SW480 (cell line): ENCODE results near the gene TMEM184B.

ENCODE experiments used
- DNase-seq: peaks from one replicate; pipeline ENCODE4 v3.0.0-alpha.2; 2016; ENCODE audit warnings: low spot score

TMEM184B gene

GRCh38 chr22:38223289-38223960 lies 49.4 kb downstream of the TMEM184B start:
- no peak for DNase-seq

GRCh38 chr22:38222797-38223119 lies 50.1 kb downstream of the TMEM184B start:
- no peak for DNase-seq

DNA sequence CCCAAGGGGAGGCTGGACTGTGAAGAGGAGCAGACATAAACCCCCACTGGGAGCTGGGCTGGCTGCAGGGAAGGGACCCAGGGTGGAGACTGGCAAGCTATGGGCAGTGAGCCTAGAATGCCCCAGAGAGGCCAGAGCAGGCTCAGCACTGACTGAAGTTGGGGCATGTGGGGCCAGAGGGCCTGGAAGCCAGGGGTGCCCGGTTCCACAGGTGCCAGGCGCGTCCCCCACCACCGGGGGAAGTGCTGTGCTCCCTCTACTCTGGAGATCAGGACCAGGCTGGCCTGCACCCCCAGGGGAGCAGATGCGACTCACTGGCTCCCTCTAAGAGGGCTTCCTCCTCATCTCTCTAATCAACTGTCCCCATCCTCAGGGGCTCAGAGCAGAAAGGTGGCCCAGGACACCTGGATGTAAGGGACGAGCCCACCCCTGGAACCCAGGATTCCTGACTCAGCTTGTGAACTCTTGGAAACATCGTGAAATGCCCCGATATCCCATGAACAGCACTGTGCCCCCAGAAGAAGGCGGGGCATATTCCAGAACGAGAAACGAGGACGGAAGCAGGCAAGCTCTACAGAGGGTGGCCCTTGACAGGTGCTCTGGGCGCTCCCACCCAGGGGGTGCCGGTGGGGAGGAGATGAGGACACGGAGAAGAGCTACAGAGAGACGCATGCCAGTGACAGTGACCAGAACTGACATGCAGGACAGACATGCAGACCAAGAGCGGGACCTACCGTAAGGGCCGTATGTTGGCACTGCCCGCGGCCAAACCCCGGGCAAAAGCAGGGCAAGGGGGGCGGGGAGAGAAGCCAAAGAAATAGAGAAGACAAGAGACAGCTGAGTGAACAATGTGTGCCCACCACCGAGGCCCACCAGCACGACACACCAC lies 50.7 kb downstream of the TMEM184B start:
- DNase-seq = no peak

- no peak for DNase-seq
Observed at GRCh38 chr22:38221407-38221806, 51.4 kb downstream of the TMEM184B start.

- DNase-seq = peak; percentile 63
Observed at GRCh38 chr22:38220653-38221386, 52.0 kb downstream of the TMEM184B start.

DNA sequence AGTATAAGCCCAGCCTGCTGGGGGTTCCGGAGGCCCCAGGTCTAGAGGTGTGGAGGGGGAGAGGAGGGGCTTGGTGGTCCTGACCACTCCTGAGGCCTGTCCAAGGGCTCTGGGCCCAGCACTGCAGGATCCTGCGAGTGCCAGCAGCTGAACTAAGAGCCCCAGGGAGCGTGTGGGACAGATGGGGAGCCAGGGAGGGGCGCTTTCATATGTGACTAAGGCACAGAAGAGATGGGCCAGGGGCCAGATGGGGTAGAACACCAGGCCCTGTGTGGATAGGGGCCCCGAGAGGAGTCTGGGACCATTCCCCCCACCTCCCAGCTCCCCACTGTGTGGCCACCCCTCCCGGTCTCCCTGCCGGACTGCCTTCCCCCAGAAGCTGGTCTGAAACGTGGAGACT lies 52.6 kb downstream of the TMEM184B start:
- no peak for DNase-seq

GRCh38 chr22:38219632-38220031 lies 53.2 kb downstream of the TMEM184B start:
- DNase-seq = no peak

- peak; percentile 91 for DNase-seq
Observed at GRCh38 chr22:38218661-38219622, 53.9 kb downstream of the TMEM184B start.

- DNase-seq = no peak
Observed at GRCh38 chr22:38215156-38216038, 57.4 kb downstream of the TMEM184B start.

GRCh38 chr22:38214302-38215056 lies 58.3 kb downstream of the TMEM184B start:
- no peak for DNase-seq

- no peak for DNase-seq
Observed at GRCh38 chr22:38213990-38214301, 58.9 kb downstream of the TMEM184B start.

- no peak for DNase-seq
Observed at GRCh38 chr22:38213319-38213989, 59.4 kb downstream of the TMEM184B start.

GRCh38 chr22:38212442-38212841 lies 60.4 kb downstream of the TMEM184B start:
- no peak for DNase-seq

DNA sequence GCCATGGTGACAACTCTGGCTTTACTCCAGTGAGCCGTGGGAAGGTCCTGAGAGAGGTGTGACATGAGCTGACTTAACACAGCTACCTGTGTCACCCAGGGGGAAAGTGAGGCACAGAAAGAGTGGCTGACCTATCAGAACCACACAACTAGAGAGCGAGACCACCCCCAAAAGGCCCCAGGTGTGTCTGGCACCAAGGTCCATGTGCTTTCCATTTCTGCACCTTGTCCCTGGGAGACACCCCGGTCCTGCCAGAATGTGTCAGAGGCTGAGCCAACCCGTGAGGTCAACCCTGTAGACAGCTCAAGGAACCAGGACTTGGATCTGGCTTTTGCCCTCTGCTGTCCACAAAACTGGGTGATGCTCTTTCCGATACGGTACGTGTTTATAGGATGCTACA lies 61.3 kb downstream of the TMEM184B start:
- DNase-seq = no peak

DNA sequence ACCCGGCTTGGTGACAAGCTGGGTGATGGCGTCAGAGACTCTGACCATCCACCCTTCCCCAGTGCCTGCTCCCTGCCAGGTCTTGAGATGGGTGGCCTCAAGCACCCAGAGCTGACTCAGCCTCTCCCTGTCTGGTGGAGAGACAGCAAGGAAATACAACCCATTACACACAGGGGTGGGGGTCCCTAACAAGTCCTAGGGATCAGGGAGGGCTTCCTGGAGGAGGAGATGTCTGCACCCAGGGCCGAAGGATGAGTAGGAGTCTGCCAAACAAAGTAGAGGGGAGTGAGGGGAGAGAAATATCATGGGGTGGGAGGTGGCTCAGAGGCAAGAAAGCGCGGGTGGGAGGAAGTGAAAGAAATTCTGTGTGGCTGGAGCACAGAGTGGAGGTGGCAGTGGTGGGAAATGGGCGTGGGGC lies 64.2 kb downstream of the TMEM184B start:
- no peak for DNase-seq

- no peak for DNase-seq
Observed at GRCh38 chr22:38207898-38208432, 64.8 kb downstream of the TMEM184B start.

- DNase-seq = no peak
Observed at GRCh38 chr22:38205261-38206128, 67.3 kb downstream of the TMEM184B start.

DNA sequence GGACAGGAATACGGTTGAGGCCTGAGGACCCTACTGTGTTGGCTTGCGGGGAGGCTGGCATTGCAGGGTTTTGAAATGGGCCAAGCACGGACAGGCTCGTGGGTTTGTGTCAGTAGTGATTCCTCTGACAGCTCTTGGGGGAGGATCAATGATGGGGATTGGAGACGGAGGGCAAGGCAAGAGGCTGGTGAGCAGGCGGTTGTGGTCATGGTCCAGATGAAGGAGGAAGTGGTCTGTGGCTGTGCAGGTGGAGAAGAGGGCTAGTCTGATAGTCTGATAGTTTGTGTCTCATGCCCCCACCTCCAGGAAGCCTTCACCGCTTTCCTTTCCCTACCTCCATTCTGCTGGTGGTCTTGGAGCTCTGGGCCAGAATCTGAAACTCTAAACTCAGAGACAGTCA lies 68.0 kb downstream of the TMEM184B start:
- DNase-seq = no peak
